Peyer's patch (tissue), 4 donors: ENCODE data around the gene PUS1. TPM values are rescaled to one million over a fixed set of nuclear protein-coding genes. Genes with fewer than 3 reads are reported as not detected.
A peak's percentile ranks its signal among the peaks of the same experiment; 100 is the strongest.

Experiments used
- DNase-seq, 3 donors: peaks; one replicate each; pipeline ENCODE4 v3.0.0-alpha.2; 2017 to 2019
- H3K27ac ChIP-seq, 4 donors: fragments of 200-600 bp; sonication (generic); one replicate each; pipeline ENCODE4 v1.5.1; 2016 to 2019
- H3K27me3 ChIP-seq, 2 donors: fragments of 200-600 bp; sonication (generic); one replicate each; pipeline ENCODE4 v1.5.1; 2019
- H3K36me3 ChIP-seq, 3 donors: fragments of 200-600 bp; sonication (generic); one replicate each; pipeline ENCODE4 v1.5.1; 2016 to 2019
- H3K4me1 ChIP-seq, 4 donors: fragments of 200-600 bp; sonication (generic); one replicate each; pipeline ENCODE4 v1.5.1; 2016 to 2019
- H3K4me3 ChIP-seq, 4 donors: fragments of 200-600 bp; sonication (generic); 1 replicate in 3 of 4; 2 replicates in 1 of 4; pipeline ENCODE4 v1.5.1; 2016 to 2019; ENCODE audit warnings: mild to moderate bottlenecking in 1 of 4
- H3K9me3 ChIP-seq, 4 donors: fragments of 200-600 bp; sonication (generic); one replicate each; pipeline ENCODE4 v1.5.1; 2016 to 2019; ENCODE audit warnings: mild to moderate bottlenecking in 1 of 4
- POLR2A ChIP-seq, 2 donors: fragments of 450-650 bp; IDR thresholded peaks; one replicate each; pipeline ENCODE4 v1.5.1; 2017; ENCODE audit warnings: antibody characterized with exemption in 2 of 2, mild to moderate bottlenecking in 2 of 2, moderate library complexity in 2 of 2
- total RNA-seq, 4 donors: library from RNA; depleted of rRNA; stranded (reverse); fragments of >200 nt; gene quantifications; one replicate each; pipeline ENCODE4 v1.1.0, GENCODE V29; 2016
- TF ChIP-seq, protein P1 (sequence below), 6 experiments: fragments of 450-650 bp in 4 of 6; fragments of 200-600 bp in 2 of 6; sonication (generic) in 1 of 6; IDR thresholded peaks; one replicate each; pipeline ENCODE4 v1.5.1; 2017 to 2019; ENCODE audit warnings: antibody characterized with exemption in 6 of 6, mild to moderate bottlenecking in 3 of 6, moderate library complexity in 1 of 6

The PUS1 gene
- total RNA-seq, 4 donors from 2014 or later, result 8.8 to 46.5 (median 31.8) TPM

DNA sequence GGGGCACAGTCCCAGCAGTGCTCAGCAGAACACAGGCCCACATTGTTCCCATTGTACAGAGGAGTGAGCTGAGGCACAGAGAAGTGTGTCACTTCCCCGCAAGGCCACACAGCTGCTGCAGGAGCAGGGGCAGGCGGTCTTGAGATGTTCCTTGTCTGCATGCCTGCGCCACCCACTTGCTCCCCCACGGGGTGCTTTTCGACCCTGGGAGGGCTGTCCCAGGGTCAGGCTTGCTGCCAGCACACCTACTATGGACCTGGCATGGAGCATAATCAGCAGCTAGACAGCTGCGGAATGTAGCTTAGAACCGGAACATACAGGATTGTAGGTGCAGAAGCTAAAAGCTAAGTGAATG is 12.9 kb downstream of the PUS1 start:
- Histone ChIP-seq H3K4me3 (no peak overlapping the region), H3K4me1 (no peaks in the 10 kb centered on the region), H3K36me3 (peaks cover 0 to 32% (median 0%) of the 10 kb centered on the region in 3 donors), H3K27ac (no peak overlapping the region), H3K27me3 (no peaks in the 10 kb centered on the region), H3K9me3 (no peaks in the 10 kb centered on the region)
- TF ChIP-seq, protein P1, sequence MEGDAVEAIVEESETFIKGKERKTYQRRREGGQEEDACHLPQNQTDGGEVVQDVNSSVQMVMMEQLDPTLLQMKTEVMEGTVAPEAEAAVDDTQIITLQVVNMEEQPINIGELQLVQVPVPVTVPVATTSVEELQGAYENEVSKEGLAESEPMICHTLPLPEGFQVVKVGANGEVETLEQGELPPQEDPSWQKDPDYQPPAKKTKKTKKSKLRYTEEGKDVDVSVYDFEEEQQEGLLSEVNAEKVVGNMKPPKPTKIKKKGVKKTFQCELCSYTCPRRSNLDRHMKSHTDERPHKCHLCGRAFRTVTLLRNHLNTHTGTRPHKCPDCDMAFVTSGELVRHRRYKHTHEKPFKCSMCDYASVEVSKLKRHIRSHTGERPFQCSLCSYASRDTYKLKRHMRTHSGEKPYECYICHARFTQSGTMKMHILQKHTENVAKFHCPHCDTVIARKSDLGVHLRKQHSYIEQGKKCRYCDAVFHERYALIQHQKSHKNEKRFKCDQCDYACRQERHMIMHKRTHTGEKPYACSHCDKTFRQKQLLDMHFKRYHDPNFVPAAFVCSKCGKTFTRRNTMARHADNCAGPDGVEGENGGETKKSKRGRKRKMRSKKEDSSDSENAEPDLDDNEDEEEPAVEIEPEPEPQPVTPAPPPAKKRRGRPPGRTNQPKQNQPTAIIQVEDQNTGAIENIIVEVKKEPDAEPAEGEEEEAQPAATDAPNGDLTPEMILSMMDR (IDR thresholded peaks at IDR 0.05), result no peak
- no peak for TF ChIP-seq POLR2A (IDR thresholded peaks at IDR 0.05)
- peak in 1 of 3 donors; percentile 41 for DNase-seq

DNA sequence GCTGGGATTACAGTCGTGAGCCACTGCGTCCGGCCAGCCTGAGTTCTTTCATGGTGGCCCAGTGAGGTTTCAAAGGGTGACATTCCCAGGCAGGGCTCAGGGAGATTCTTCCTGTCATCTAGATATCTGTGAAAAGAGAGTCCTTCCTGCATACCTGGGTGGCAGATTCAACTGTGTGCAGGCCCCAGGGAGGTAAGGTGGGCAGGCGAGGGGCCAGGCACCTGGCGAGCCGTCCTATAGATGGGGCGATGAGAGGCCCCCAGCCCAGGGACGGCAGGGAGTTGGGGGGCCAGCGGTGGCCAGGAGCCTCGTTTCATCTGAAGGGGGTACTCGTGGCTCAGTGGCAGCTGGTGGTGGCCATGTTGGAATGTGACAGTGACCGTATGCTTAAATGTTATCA is 13.6 kb downstream of the PUS1 start:
- TF ChIP-seq, protein P1 (IDR thresholded peaks at IDR 0.05), result no peak
- no peak for TF ChIP-seq POLR2A (IDR thresholded peaks at IDR 0.05)
- Histone ChIP-seq H3K27me3 (no peaks in the 10 kb centered on the region), H3K9me3 (no peaks in the 10 kb centered on the region), H3K27ac (no peak overlapping the region), H3K36me3 (peaks cover 0 to 32% (median 0%) of the 10 kb centered on the region in 3 donors), H3K4me3 (no peak overlapping the region), H3K4me1 (no peaks in the 10 kb centered on the region)
- DNase-seq, result peak in 1 of 3 donors; percentile 34

DNA sequence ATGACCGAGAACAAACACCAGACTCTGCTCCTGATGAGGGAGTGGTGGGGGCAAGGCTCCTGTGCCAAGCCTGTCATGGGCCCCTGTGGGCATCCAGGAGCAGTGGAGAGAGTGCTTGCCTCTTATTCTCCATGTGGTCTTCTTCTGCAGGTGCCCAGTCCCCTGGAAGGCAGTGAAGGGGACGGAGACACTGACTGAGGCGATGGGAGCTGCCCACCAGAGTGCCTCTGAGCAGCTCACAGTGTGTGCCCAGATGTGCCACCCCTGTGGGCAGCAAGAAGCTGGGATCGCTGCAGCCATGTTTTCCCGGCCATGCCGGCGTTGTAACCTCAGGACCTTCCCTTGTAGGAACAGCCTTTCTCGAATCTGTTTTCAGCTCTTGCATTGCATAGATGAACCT is 14.3 kb downstream of the PUS1 start:
- Histone ChIP-seq H3K36me3 (peaks cover 0 to 32% (median 0%) of the 10 kb centered on the region in 3 donors), H3K4me1 (peaks cover 0 to 1% (median 0%) of the 10 kb centered on the region in 4 donors), H3K4me3 (no peak overlapping the region), H3K27ac (no peak overlapping the region), H3K27me3 (no peaks in the 10 kb centered on the region), H3K9me3 (no peaks in the 10 kb centered on the region)
- TF ChIP-seq, protein P1 (IDR thresholded peaks at IDR 0.05), result no peak
- TF ChIP-seq POLR2A (IDR thresholded peaks at IDR 0.05), result no peak
- DNase-seq, result peak in 1 of 3 donors; percentile 31

DNA sequence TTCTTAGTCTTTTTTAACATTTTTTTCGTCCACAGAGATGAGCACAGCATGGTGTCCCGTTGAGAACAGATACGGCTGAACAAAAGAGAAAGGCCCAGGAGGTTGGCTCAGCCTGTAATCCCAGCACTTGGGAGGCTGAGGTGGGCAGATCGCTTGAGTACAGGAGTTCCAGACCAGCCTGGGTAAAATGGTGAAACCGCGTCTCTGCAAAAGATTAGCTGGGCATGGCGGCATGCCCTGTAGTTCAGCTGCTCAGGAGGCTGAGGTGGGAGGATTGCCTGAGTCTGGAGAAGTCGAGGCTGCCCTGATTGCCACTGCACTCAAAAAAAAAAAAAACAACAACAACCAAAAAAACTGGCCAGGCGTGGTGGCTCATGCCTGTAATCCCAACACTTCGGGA is 14.8 kb downstream of the PUS1 start:
- TF ChIP-seq, protein P1 (IDR thresholded peaks at IDR 0.05), result no peak
- TF ChIP-seq POLR2A (IDR thresholded peaks at IDR 0.05), result no peak
- peaks cover 0 to 32% (median 0%) of the 10 kb centered on the region in 3 donors for H3K36me3 ChIP-seq
- H3K27me3 ChIP-seq, result no peaks in the 10 kb centered on the region
- no peaks in the 10 kb centered on the region for H3K9me3 ChIP-seq
- no peak overlapping the region for H3K27ac ChIP-seq
- peaks cover 0 to 6% (median 1%) of the 10 kb centered on the region in 4 donors for H3K4me1 ChIP-seq
- no peak overlapping the region for H3K4me3 ChIP-seq
- peak in 1 of 3 donors; percentile 6 for DNase-seq

DNA sequence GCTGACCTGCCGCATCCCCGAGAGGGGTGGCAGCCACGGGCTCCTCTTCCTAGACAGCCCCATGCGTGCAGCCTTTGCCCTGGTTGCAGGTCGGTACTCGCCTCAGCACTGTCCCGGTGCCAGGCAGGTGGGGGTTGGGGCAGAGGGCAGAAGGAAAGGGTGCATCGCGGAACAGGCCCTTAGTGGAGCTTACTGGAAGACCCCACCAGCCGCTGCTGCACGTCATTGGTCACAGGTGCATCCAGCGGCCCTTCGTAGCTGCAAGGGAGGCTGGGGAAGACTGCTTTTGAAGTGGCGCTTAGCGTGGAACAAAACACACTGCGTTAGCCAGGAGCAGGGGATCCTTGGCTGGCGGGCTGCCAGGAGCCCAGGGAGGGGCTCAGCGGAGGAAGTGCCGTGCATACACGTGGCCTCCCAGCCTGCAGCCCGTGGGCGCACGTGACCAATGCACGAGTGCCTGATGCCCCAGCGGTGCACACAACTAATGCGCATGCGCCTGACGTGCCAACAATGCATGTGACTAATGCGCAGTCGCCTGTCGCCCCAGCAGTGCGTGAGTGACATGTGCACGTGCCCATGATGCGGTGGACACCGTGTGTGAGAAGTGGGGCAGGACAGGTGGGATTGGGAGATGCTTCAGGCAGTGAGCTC is 15.7 kb downstream of the PUS1 start:
- Histone ChIP-seq H3K9me3 (no peaks in the 10 kb centered on the region), H3K36me3 (peaks cover 0 to 32% (median 0%) of the 10 kb centered on the region in 3 donors), H3K27ac (no peak overlapping the region), H3K4me3 (no peak overlapping the region), H3K4me1 (peaks cover 0 to 11% (median 3%) of the 10 kb centered on the region in 4 donors), H3K27me3 (no peaks in the 10 kb centered on the region)
- DNase-seq, result peak in 1 of 3 donors; percentile 46
- TF ChIP-seq, protein P1 (IDR thresholded peaks at IDR 0.05), result no peak
- no peak for TF ChIP-seq POLR2A (IDR thresholded peaks at IDR 0.05)
